ENCODE measurements around the gene DCAF6. TPM values are rescaled to one million over a fixed set of nuclear protein-coding genes. Genes with fewer than 3 reads are reported as not detected.

DCAF6 gene
- total RNA-seq, 1 donor from 2014 or later, result 37.5 TPM

DNA sequence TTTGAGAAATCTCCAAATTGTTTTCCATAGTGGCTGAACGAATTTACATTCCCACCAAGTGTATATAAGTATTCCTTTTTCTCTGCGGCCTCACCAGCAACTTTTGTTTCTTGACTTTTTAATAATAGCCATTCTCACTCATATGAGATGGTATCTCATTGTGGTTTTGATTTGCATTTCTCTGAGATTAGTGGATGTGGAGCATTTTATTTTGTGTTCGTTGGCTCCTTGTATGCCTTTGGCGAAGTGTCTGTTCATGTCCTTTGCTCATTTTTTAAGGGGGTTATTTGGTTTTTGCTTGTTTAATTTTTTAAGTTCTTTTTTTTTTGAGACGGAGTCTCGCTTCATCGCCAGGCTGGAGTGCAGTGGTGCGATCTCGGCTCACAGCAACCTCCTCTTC is 45.5 kb downstream of the DCAF6 start:
- no peak overlapping the region for H3K4me3 ChIP-seq (ENCODE audit: low read depth, low read length)

DNA sequence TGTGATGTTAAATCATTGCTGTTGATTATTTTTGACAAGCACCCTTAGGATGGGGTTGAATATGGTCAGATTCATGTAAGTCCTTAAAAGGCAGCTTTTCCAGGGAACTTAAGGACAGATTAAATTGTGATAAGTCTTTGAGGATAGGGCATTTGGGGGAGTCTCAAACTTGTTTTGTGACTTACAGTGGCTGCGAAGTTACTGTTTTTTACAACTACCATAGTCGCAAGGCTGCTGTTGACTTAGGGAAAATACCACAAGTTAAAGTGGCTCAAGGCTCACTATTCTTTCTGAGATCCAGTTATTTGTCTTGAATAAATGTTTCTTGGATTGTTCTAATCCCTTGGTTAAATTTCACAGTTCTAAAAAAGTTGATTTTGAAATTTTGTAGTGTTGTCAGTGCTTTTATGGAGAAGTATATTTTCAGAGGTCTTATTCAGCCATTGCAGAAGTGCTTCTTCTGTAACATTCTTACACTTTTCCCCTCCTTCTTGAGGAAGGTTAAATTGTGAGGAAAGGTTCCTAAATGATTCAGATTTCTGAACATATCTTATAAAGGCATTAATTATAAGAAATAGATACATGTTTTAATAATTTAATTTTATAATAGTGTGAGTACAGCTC is 47.4 kb downstream of the DCAF6 start:
- no peak overlapping the region for H3K4me3 ChIP-seq (ENCODE audit: low read depth, low read length)
- TF ChIP-seq, protein P1, sequence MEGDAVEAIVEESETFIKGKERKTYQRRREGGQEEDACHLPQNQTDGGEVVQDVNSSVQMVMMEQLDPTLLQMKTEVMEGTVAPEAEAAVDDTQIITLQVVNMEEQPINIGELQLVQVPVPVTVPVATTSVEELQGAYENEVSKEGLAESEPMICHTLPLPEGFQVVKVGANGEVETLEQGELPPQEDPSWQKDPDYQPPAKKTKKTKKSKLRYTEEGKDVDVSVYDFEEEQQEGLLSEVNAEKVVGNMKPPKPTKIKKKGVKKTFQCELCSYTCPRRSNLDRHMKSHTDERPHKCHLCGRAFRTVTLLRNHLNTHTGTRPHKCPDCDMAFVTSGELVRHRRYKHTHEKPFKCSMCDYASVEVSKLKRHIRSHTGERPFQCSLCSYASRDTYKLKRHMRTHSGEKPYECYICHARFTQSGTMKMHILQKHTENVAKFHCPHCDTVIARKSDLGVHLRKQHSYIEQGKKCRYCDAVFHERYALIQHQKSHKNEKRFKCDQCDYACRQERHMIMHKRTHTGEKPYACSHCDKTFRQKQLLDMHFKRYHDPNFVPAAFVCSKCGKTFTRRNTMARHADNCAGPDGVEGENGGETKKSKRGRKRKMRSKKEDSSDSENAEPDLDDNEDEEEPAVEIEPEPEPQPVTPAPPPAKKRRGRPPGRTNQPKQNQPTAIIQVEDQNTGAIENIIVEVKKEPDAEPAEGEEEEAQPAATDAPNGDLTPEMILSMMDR (conservative IDR thresholded peaks at IDR 0.05; ENCODE audit: low read depth, low read length), result no peak
- DNase-seq (ENCODE audit: low read depth), result no peak

More for the DNA sequence above, 45.5 kb downstream of the DCAF6 start:
- no peak for DNase-seq (ENCODE audit: low read depth)
- TF ChIP-seq, protein P1 (conservative IDR thresholded peaks at IDR 0.05; ENCODE audit: low read depth, low read length), result no peak

DNA sequence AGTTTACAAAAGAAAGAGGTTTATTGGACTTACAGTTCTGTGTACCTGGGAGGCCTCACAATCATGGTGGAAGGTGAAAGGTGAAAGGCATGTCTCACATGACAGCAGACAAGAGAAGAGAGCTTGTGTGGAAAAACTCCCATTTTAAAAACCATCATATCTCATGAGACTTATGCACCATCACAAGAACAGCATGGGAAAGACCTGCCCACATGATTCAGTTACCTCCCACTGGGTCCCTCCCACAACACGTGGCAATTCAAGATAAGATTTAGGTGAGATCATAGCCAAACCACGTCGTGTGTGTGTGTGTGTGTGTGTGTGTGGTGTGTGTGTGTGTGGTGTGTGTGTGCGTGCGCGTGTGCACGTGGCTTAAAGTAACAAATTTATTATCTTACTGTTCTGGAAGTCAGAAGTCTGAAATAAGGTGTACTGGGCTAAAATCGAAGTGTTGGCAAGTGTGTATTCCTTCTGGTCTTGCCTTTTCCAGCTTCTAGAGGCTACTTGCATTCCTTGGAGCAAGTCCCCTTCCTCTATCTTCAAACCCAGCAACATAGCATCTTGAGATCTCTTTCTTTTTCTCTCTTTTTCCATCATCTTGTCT is 48.5 kb downstream of the DCAF6 start:
- no peak for DNase-seq (ENCODE audit: low read depth)
- H3K4me3 ChIP-seq (ENCODE audit: low read depth, low read length), result no peak overlapping the region
- TF ChIP-seq, protein P1 (conservative IDR thresholded peaks at IDR 0.05; ENCODE audit: low read depth, low read length), result no peak

DNA sequence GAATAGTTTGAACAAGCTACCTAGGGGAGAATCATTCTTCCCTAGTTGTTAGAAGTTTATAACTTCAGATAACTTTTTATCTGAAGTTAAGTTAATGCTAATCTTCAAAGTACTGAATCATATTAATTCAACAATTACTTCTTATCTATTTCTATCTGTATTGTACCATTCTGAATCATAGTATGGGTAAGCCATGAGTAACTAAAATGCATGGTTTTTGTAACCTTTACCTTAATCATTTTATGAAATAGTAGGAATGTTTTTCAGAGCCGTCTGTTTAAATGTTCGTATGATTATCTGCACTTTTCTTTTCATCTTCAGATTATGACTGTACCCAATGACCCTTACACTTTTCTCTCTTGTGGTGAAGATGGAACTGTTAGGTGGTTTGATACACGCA is 50.7 kb downstream of the DCAF6 start:
- H3K4me3 ChIP-seq (ENCODE audit: low read depth, low read length), result no peak overlapping the region
- TF ChIP-seq, protein P1 (conservative IDR thresholded peaks at IDR 0.05; ENCODE audit: low read depth, low read length), result no peak
- DNase-seq (ENCODE audit: low read depth), result no peak

DNA sequence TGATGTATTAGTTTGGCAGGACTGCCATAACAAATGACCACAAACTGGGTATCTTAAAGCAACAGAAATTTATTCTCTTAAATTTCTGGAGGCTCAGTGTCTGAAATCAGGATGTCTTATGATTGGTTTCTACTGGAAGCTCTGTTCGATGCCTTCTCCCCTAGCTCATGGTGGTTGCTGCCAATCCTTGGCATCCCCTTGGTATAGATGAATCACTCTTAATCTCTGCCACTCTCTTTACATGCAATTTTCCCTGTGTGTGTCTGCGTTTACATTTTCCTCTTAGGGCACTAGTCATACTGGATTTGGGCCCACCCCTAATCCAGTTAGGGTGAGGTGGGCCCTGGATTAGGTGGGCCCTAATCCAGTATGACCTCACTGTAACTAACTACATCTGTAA is 55.1 kb downstream of the DCAF6 start:
- no peak overlapping the region for H3K4me3 ChIP-seq (ENCODE audit: low read depth, low read length)
- DNase-seq (ENCODE audit: low read depth), result no peak

DNA sequence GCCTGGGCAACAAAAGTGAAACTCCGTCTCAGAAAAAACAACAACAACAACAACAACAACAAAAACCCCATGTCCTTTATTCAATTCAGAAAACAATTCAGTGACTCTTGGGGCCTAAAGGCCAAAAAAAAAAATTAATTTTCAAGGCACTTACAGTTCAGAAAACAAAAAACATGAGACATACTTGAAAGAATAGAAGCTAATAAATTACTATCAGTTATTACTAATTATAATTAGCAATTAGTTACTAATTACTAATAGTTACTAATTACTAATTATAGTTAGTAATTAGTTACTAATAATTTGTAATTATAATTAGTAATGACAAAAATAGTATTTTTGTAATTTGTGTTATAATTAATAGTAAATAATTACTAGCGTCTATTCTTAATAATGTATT is 57.2 kb downstream of the DCAF6 start:
- DNase-seq (ENCODE audit: low read depth), result no peak
- TF ChIP-seq, protein P1 (conservative IDR thresholded peaks at IDR 0.05; ENCODE audit: low read depth, low read length), result no peak
- no peak overlapping the region for H3K4me3 ChIP-seq (ENCODE audit: low read depth, low read length)

More for the DNA sequence above, 55.1 kb downstream of the DCAF6 start:
- TF ChIP-seq, protein P1 (conservative IDR thresholded peaks at IDR 0.05; ENCODE audit: low read depth, low read length), result no peak

DNA sequence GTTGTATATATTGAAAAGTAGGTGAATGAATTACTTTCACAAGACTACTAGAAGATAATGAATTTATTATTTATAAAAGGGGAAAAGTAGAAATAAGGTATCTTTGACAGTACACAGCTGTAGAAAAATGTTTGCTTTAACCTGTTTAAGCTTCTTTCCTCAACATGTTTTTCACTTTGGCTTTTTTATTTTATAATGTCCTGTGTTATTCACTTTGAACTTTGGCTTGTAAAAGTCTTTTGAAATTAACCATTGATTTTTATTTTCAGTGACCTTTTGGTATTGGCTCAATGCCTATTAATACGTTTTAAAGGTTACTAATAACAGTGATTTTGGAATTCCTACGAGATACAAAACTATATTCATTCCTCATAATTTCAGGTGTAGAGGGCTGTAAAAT is 58.1 kb downstream of the DCAF6 start:
- DNase-seq (ENCODE audit: low read depth), result no peak

More for the DNA sequence above, 58.1 kb downstream of the DCAF6 start:
- TF ChIP-seq, protein P1 (conservative IDR thresholded peaks at IDR 0.05; ENCODE audit: low read depth, low read length), result no peak
- no peak overlapping the region for H3K4me3 ChIP-seq (ENCODE audit: low read depth, low read length)
